GM12878 (cell line): ENCODE data around the gene PCSK5.

Experiments
- E2F4 ChIP-seq: IDR thresholded peaks from 2 replicates; pipeline ENCODE4 v1.6.1; 2012; ENCODE audit warnings: low read depth, low read length, improper control_type of control experiment
- E2F8 ChIP-seq: fragments of 450-650 bp; IDR thresholded peaks from 2 replicates; pipeline ENCODE4 v1.6.1; 2018; ENCODE audit warnings: mild to moderate bottlenecking, low read depth, moderate library complexity; ENCODE audit not compliant: partially characterized antibody
- EGR1 ChIP-seq, 2 experiments: IDR thresholded peaks; 1 replicate in 1 of 2; 2 replicates in 1 of 2; pipeline ENCODE4 v1.6.1; 2011 to 2012; ENCODE audit warnings: low read depth in 2 of 2, low read length in 2 of 2, borderline replicate concordance in 1 of 2, mild to moderate bottlenecking in 1 of 2, moderate library complexity in 1 of 2
- EZH2 ChIP-seq: IDR thresholded peaks from 2 replicates; pipeline ENCODE4 v1.6.1; 2012; ENCODE audit warnings: low read depth, mild to moderate bottlenecking, control low read depth, inconsistent platforms, low read length, borderline replicate concordance; ENCODE audit not compliant: control insufficient read depth
- HDAC2 ChIP-seq: fragments of 200-600 bp; sonication (generic); IDR thresholded peaks from 2 replicates; pipeline ENCODE4 v1.6.1; 2017
- POLR2A ChIP-seq: IDR thresholded peaks from 2 replicates; pipeline ENCODE4 v1.6.1; 2011; ENCODE audit warnings: low read depth, mild to moderate bottlenecking, low read length
- POLR2AphosphoS5 ChIP-seq: IDR thresholded peaks from 2 replicates; pipeline ENCODE4 v1.6.1; 2011; ENCODE audit warnings: mild to moderate bottlenecking, low read length, inconsistent platforms
- SUPT20H ChIP-seq: IDR thresholded peaks from 2 replicates; pipeline ENCODE4 v1.6.1; 2011; ENCODE audit warnings: low read depth, mild to moderate bottlenecking, low read length, moderate library complexity, borderline replicate concordance; ENCODE audit not compliant: control insufficient read depth

DNA sequence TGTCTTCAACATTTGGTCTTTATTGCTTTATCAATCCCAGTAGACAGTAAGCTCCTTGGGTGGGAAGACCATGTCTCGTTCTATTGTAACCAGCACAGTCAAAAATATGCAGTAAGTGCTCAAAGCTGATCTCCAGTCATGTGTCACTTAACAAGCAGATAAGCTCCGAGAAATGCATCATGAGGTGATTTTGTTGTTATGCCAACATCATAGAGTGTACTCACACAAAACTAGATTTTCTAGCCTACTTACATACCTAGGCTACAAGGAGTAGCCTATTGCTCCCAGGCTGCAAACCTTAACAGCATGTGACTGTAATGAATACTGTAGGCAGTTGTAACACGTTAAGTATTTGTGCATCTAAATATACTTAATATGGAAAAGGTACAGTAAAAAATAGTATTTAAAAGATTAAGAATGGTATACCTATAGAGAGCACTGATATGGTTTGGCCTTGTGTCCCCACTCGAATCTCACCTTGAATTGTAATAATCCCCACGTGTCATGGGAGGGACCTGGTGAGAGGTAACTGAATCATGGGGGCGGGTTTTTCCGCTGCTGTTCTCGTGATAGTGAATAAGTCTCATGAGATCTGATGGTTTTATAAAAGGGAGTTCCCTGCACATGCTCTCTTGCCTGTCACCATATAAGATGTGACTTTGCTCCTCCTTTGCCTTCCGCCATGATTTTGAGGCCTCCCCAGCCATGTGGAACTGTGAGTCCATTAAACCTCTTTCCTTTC, 39.8 kb upstream of the PCSK5 start:
- no peak for TF ChIP-seq EGR1 (IDR thresholded peaks at IDR 0.05; ENCODE audit: borderline replicate concordance in 1 of 2, low read depth in 2 of 2, low read length in 2 of 2)
- no peak for TF ChIP-seq E2F4
- TF ChIP-seq E2F8 = no peak
- TF ChIP-seq POLR2A = no peak
- no peak for TF ChIP-seq EZH2
- TF ChIP-seq POLR2AphosphoS5 = no peak
- no peak for TF ChIP-seq HDAC2
- TF ChIP-seq SUPT20H = no peak
